K562 (cell line): ENCODE results near the gene NSMCE1. TPM values are rescaled to one million over a fixed set of nuclear protein-coding genes. Genes with fewer than 3 reads are reported as not detected.

Source experiments
- CBX3 ChIP-seq, 2 experiments: IDR thresholded peaks; 1 replicate in 1 of 2; 2 replicates in 1 of 2; pipeline ENCODE4 v1.6.1; 2012; ENCODE audit warnings: inconsistent platforms in 2 of 2, low read length in 2 of 2, borderline replicate concordance in 1 of 2, control low read depth in 1 of 2
- E2F3 ChIP-seq: fragments of 250-450 bp; sonication (Bioruptor Pico); IDR thresholded peaks from 2 replicates; pipeline ENCODE4 v1.4.0; 2020; ENCODE audit warnings: mild to moderate bottlenecking
- FOXK2 ChIP-seq, 2 experiments: fragments of 450-650 bp; IDR thresholded peaks in 1 of 2; conservative IDR thresholded peaks in 1 of 2; 2 replicates each; pipeline ENCODE4 v1.6.1; 2016; ENCODE audit warnings: low read depth in 2 of 2, mild to moderate bottlenecking in 1 of 2
- HLTF ChIP-seq: fragments of 450-650 bp; IDR thresholded peaks from 2 replicates; pipeline ENCODE4 v1.6.1; 2016
- JUND ChIP-seq, 2 experiments: IDR thresholded peaks; 2 replicates in 1 of 2; 3 replicates in 1 of 2; pipeline ENCODE4 v1.6.1; 2011; ENCODE audit warnings: borderline replicate concordance in 2 of 2, low read depth in 2 of 2, low read length in 2 of 2, improper control_type of control experiment in 1 of 2, missing biosample characterization in 1 of 2, missing genetic modification characterization in 1 of 2, missing genetic modification reagents in 1 of 2
- MEF2A ChIP-seq: IDR thresholded peaks from 2 replicates; pipeline ENCODE4 v1.6.1; 2011; ENCODE audit warnings: low read depth, mild to moderate bottlenecking, low read length, moderate library complexity; ENCODE audit not compliant: control insufficient read depth
- NFATC3 ChIP-seq: fragments of 450-650 bp; IDR thresholded peaks from 2 replicates; pipeline ENCODE4 v1.6.1; 2017; ENCODE audit warnings: mild to moderate bottlenecking
- NONO ChIP-seq, 2 experiments: fragments of 200-400 bp in 1 of 2; fragments of 450-650 bp in 1 of 2; formaldehyde crosslinking in 1 of 2; IDR thresholded peaks; 2 replicates each; pipeline ENCODE4 v1.6.1; 2017; ENCODE audit warnings: low read depth in 2 of 2, mild to moderate bottlenecking in 2 of 2, moderate library complexity in 2 of 2, low read length in 1 of 2
- POU5F1 ChIP-seq: fragments of 150-350 bp; IDR thresholded peaks from 2 replicates; pipeline ENCODE4 v1.6.1; 2014; ENCODE audit warnings: borderline replicate concordance, low read length, low read depth, mild to moderate bottlenecking; ENCODE audit not compliant: partially characterized antibody
- PTBP1 ChIP-seq: fragments of 200-400 bp; formaldehyde crosslinking; IDR thresholded peaks from 2 replicates; pipeline ENCODE4 v1.6.1; 2017; ENCODE audit warnings: low read depth, low read length
- RAD21 ChIP-seq, 2 experiments: fragments of 250-450 bp in 1 of 2; fragments of 450-650 bp in 1 of 2; sonication (Bioruptor Pico) in 1 of 2; formaldehyde crosslinking in 1 of 2; IDR thresholded peaks in 1 of 2; conservative IDR thresholded peaks in 1 of 2; 2 replicates each; pipeline versions ENCODE4 v1.4.0 to v1.8.0; 2020 to 2022; ENCODE audit warnings: mild to moderate bottlenecking in 2 of 2, moderate library complexity in 1 of 2
- TBL1XR1 ChIP-seq, 2 experiments: IDR thresholded peaks; 2 replicates each; pipeline ENCODE4 v1.6.1; 2012; ENCODE audit warnings: improper control_type of control experiment in 2 of 2, low read length in 2 of 2, mild to moderate bottlenecking in 1 of 2
- TFE3 ChIP-seq: fragments of 450-650 bp; formaldehyde crosslinking; IDR thresholded peaks from 2 replicates; pipeline ENCODE4 v1.4.0; 2020; ENCODE audit warnings: mild to moderate bottlenecking, mixed read lengths
- THRAP3 ChIP-seq: fragments of 450-650 bp; IDR thresholded peaks from 2 replicates; pipeline ENCODE4 v1.6.1; 2016; ENCODE audit warnings: mild to moderate bottlenecking, inconsistent platforms, borderline replicate concordance
- USF2 ChIP-seq: sonication (generic); formaldehyde crosslinking; IDR thresholded peaks from 2 replicates; pipeline ENCODE4 v1.5.0; 2020; ENCODE audit warnings: missing genetic modification reagents
- XRCC3 ChIP-seq: fragments of 450-650 bp; IDR thresholded peaks from 2 replicates; pipeline ENCODE4 v1.6.1; 2017; ENCODE audit warnings: mild to moderate bottlenecking, moderate library complexity
- ZC3H4 ChIP-seq: sonication (generic); formaldehyde crosslinking; IDR thresholded peaks from 2 replicates; pipeline ENCODE4 v1.9.0; 2021; ENCODE audit warnings: missing genetic modification reagents, borderline replicate concordance
- ZNF184 ChIP-seq: sonication (generic); formaldehyde crosslinking; IDR thresholded peaks from 2 replicates; pipeline ENCODE4 v1.5.0; 2020; ENCODE audit warnings: missing genetic modification reagents
- ZNF239 ChIP-seq: fragments of 250-450 bp; sonication (Bioruptor Pico); IDR thresholded peaks from 2 replicates; pipeline ENCODE4 v1.4.0; 2020; ENCODE audit warnings: mild to moderate bottlenecking
- ZNF507 ChIP-seq: conservative IDR thresholded peaks from 2 replicates; pipeline ENCODE4 v1.6.1; 2017; ENCODE audit warnings: missing genetic modification characterization, missing compliant biosample characterization
- ZNF75A ChIP-seq: fragments of 450-650 bp; formaldehyde crosslinking; IDR thresholded peaks from 2 replicates; pipeline ENCODE4 v1.4.0; 2020; ENCODE audit warnings: mild to moderate bottlenecking
- polyA plus RNA-seq, 8 experiments: library from polyadenylated mRNA; depleted of rRNA in 4 of 8; stranded (reverse) in 5 of 8; unstranded in 3 of 8; fragments of >200 nt; fragmentation: Nextera tagmentation in 2 of 8; fragmentation: Illumina TruSeq in 1 of 8; extraction: Ambion mirVana in 2 of 8; extraction: Trizol in 1 of 8; gene quantifications; 2 replicates each; pipeline versions ENCODE4 v1.2.1 to v1.2.3, GENCODE V29; 2011 to 2014; ENCODE audit warnings: inconsistent platforms in 1 of 8, missing spikeins in 1 of 8
- total RNA-seq, 7 experiments: library from RNA; depleted of rRNA in 6 of 7; stranded (reverse); fragments of >200 nt in 6 of 7; fragmentation: Illumina TruSeq in 2 of 7; extraction: Trizol in 2 of 7; gene quantifications; 2 replicates each; pipeline versions ENCODE4 v1.2.1 to v1.2.3, GENCODE V29; 2011 to 2021; ENCODE audit warnings: low replicate concordance in 1 of 7
- TF ChIP-seq, protein P1 (sequence below): sonication (generic); formaldehyde crosslinking; IDR thresholded peaks from 2 replicates; pipeline ENCODE4 v1.8.0; 2022; ENCODE audit warnings: missing genetic modification reagents, mild to moderate bottlenecking, moderate library complexity, borderline replicate concordance
- TF ChIP-seq, protein P2 (sequence below): sonication (generic); formaldehyde crosslinking; IDR thresholded peaks from 2 replicates; pipeline ENCODE4 v1.8.1; 2023; ENCODE audit warnings: mild to moderate bottlenecking, missing genetic modification reagents, moderate library complexity

NSMCE1 gene
- total and polyA plus RNA-seq, 9 of the 15 experiments (the other 6 are each of a cell fraction or from before 2014, with no cell fraction given), result 52.1 to 163 (median 61.5) TPM

DNA sequence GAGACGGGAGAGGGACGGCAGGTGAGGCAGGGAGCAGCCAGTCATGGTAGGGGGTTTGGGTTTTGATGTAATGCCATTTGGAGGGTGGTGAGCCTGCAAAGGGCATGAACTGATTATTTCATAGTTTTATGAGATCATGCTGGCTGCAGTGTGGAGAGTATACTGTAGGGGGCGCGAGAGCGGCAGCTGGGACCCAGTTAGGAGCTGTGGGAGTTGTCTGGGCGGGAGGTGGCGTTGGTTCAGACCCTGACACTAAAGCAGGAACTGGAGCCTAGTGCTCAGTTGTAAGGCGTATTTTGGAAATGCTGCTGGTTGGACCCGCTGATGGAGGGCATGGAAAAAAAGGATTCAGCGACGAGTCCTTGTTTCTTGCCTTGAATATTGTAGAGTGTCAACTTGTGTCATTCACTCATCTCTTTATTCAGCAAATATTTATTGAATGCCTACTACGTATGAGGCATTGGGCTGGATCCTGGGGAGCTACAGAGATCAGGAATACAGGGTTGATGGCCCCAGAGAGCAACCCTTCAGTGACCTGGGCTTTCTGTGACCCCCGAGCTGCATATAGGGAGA lies 89.0 kb downstream of the NSMCE1 start (continued):
- TF ChIP-seq, protein P1, sequence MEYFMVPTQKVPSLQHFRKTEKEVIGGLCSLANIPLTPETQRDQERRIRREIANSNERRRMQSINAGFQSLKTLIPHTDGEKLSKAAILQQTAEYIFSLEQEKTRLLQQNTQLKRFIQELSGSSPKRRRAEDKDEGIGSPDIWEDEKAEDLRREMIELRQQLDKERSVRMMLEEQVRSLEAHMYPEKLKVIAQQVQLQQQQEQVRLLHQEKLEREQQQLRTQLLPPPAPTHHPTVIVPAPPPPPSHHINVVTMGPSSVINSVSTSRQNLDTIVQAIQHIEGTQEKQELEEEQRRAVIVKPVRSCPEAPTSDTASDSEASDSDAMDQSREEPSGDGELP (CRISPR knock-in tag), result peak; percentile 76
- no peak for TF ChIP-seq MEF2A
- TF ChIP-seq TBL1XR1 (IDR thresholded peaks at IDR 0.05; ENCODE audit: low read length in 2 of 2), result no peak
- TF ChIP-seq PTBP1, result no peak
- TF ChIP-seq ZNF507, result no peak
- TF ChIP-seq XRCC3, result no peak
- peak; percentile 84 to 95 for TF ChIP-seq RAD21 (CRISPR knock-in tag; conservative IDR thresholded peaks at IDR 0.05 in 1 of 2, IDR thresholded peaks at IDR 0.05 in 1 of 2)
- no peak for TF ChIP-seq ZNF75A (CRISPR knock-in tag)
- TF ChIP-seq E2F3 (CRISPR knock-in tag), result 0 out of 2 replicates have a peak, but pooled peaks have one; percentile 26
- TF ChIP-seq POU5F1, result no peak
- no peak for TF ChIP-seq ZNF239
- TF ChIP-seq ZC3H4, result no peak
- TF ChIP-seq FOXK2 (conservative IDR thresholded peaks at IDR 0.05 in 1 of 2, IDR thresholded peaks at IDR 0.05 in 1 of 2; ENCODE audit: low read depth in 2 of 2), result no peak
- TF ChIP-seq, protein P2, sequence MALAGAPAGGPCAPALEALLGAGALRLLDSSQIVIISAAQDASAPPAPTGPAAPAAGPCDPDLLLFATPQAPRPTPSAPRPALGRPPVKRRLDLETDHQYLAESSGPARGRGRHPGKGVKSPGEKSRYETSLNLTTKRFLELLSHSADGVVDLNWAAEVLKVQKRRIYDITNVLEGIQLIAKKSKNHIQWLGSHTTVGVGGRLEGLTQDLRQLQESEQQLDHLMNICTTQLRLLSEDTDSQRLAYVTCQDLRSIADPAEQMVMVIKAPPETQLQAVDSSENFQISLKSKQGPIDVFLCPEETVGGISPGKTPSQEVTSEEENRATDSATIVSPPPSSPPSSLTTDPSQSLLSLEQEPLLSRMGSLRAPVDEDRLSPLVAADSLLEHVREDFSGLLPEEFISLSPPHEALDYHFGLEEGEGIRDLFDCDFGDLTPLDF (CRISPR knock-in tag), result no peak
- no peak for TF ChIP-seq CBX3 (IDR thresholded peaks at IDR 0.05; ENCODE audit: borderline replicate concordance in 1 of 2, low read length in 2 of 2)
- no peak for TF ChIP-seq USF2 (CRISPR knock-in tag)
- TF ChIP-seq THRAP3, result no peak
- TF ChIP-seq NFATC3, result no peak
- no peak for TF ChIP-seq ZNF184 (CRISPR knock-in tag)
- no peak for TF ChIP-seq HLTF
- no peak for TF ChIP-seq NONO (IDR thresholded peaks at IDR 0.05; ENCODE audit: low read depth in 2 of 2, low read length in 1 of 2)
- peak; percentile 71 for TF ChIP-seq JUND (IDR thresholded peaks at IDR 0.05; ENCODE audit: borderline replicate concordance, low read depth, low read length)
- TF ChIP-seq JUND (tag; IDR thresholded peaks at IDR 0.05; ENCODE audit: borderline replicate concordance, low read depth, low read length), result peak; percentile 15; the same call in 1 of the 3 replicates
- TF ChIP-seq TFE3 (CRISPR knock-in tag), result no peak
